Lower lobe of right lung (tissue), 2 donors: ENCODE results near the gene CTNND2. TPM values are rescaled to one million over a fixed set of nuclear protein-coding genes. Genes with fewer than 3 reads are reported as not detected.

Experiments used
- ATAC-seq, 2 donors: fragments of 200-7000 bp; cut with Tn5 transposase; one replicate each; pipeline ENCODE4 v1.9.1; 2020 to 2022; ENCODE audit warnings: mild to moderate bottlenecking in 2 of 2, moderate library complexity in 2 of 2
- DNase-seq: peaks from one replicate; pipeline ENCODE4 v3.0.0-alpha.2; 2020
- H3K27ac ChIP-seq: fragments of 200-600 bp; one replicate; pipeline ENCODE4 v1.8.0; 2022
- H3K27me3 ChIP-seq: fragments of 200-600 bp; one replicate; pipeline ENCODE4 v1.8.0; 2022; ENCODE audit warnings: low read depth
- H3K36me3 ChIP-seq: fragments of 200-600 bp; one replicate; pipeline ENCODE4 v1.8.0; 2022; ENCODE audit warnings: mild to moderate bottlenecking
- H3K4me1 ChIP-seq: fragments of 200-600 bp; one replicate; pipeline ENCODE4 v1.8.0; 2022
- H3K4me3 ChIP-seq: fragments of 200-600 bp; one replicate; pipeline ENCODE4 v1.8.0; 2022; ENCODE audit warnings: mild to moderate bottlenecking
- H3K9me3 ChIP-seq: fragments of 200-600 bp; one replicate; pipeline ENCODE4 v1.8.0; 2022
- intact Hi-C: fragments of 100-400 bp; cut with DNase I; formaldehyde crosslinking; loops from one replicate; pipeline ENCODE4 v1.11.0; 2022
- total RNA-seq: library from RNA; stranded (reverse); fragmentation: NEBNext Ultra II Directional; extraction: Animal tissue kit (Norgen Biotek cat#: 25700); gene quantifications from one replicate; pipeline ENCODE4 v1.2.1, GENCODE V29; 2021
- TF ChIP-seq, protein P1 (sequence below): fragments of 200-600 bp; IDR thresholded peaks from one replicate; pipeline ENCODE4 v1.8.0; 2022; ENCODE audit warnings: antibody characterized with exemption, mild to moderate bottlenecking
- donor health status: DM: no; HTN: yes; CAD: no; lungs with severe emphysema.

Gene CTNND2
- total RNA-seq, 1 donor from 2014 or later = 6.0 TPM

DNA sequence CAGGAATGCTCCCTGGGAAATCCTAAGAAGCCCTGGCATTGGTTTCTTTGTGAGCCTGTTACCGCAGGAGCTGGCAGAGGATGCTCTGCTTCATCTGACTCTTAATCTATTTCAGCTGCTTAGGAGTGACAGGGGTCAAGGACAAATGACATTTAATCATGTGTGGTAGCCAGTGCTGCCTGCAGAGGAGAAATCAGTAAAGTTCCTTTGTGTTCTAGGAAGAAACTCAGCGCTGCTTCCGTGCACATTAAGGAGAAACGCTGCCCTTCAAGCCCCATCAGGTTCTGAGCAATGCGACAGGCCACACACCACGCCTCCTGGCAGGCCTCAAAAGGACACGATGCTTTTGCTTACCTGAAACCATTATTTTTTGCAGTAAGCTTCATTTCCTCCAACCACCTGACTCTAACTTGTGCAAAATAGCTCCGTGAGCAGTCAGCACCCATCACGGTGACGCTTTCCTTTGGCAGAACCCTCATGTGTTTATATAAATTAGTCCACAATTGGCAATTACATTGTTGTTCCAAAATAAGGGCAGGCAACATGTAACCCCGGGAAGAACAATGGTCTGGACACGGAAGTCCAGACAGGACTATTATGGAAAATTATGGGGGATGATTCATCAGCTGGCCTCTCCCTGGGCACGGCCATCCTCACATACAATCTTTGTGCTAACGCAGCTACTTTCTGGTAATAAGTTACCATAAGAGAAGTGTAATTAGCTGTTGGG is 755.3 kb downstream of the CTNND2 start:
- H3K27me3 ChIP-seq = no peaks in the 10 kb centered on the region
- H3K9me3 ChIP-seq = no peaks in the 10 kb centered on the region
- DNase-seq = no peak
- H3K4me1 ChIP-seq = no peaks in the 10 kb centered on the region
- TF ChIP-seq, protein P1, sequence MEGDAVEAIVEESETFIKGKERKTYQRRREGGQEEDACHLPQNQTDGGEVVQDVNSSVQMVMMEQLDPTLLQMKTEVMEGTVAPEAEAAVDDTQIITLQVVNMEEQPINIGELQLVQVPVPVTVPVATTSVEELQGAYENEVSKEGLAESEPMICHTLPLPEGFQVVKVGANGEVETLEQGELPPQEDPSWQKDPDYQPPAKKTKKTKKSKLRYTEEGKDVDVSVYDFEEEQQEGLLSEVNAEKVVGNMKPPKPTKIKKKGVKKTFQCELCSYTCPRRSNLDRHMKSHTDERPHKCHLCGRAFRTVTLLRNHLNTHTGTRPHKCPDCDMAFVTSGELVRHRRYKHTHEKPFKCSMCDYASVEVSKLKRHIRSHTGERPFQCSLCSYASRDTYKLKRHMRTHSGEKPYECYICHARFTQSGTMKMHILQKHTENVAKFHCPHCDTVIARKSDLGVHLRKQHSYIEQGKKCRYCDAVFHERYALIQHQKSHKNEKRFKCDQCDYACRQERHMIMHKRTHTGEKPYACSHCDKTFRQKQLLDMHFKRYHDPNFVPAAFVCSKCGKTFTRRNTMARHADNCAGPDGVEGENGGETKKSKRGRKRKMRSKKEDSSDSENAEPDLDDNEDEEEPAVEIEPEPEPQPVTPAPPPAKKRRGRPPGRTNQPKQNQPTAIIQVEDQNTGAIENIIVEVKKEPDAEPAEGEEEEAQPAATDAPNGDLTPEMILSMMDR = no peak
- H3K36me3 ChIP-seq = no peaks in the 10 kb centered on the region
- ATAC-seq = no peak
- no peak overlapping the region for H3K27ac ChIP-seq
- H3K4me3 ChIP-seq = no peak overlapping the region
- intact Hi-C loops = no loop called here

DNA sequence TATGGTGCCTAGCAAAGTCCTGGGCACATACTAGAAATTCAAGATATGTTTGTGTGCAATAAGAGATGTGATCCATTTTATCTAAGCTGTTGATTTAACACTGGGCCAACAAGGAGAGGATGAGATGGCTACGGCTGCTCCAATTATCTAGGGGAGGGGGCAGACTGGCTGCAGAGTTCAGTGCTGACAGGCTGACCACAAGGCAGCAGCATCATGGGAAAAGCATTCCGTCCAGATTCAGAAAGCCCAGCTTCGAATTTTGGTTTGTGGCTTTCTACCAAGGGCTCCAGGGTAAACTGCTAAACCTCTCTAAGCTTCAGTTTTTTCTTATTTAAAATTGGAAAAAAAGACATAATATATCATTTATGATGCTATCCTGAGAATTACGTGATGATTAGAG is 758.1 kb downstream of the CTNND2 start:
- no peak overlapping the region for H3K4me3 ChIP-seq
- H3K36me3 ChIP-seq = no peaks in the 10 kb centered on the region
- TF ChIP-seq, protein P1 = no peak
- no peaks in the 10 kb centered on the region for H3K9me3 ChIP-seq
- no peak overlapping the region for H3K27ac ChIP-seq
- ATAC-seq (no peak), DNase-seq (no peak)
- H3K27me3 ChIP-seq = no peaks in the 10 kb centered on the region
- H3K4me1 ChIP-seq = no peaks in the 10 kb centered on the region
- intact Hi-C loops = no loop called here

GRCh38 chr5:11143456-11144267 is 760.6 kb downstream of the CTNND2 start:
- ATAC-seq = no peak
- TF ChIP-seq, protein P1 = no peak

DNA sequence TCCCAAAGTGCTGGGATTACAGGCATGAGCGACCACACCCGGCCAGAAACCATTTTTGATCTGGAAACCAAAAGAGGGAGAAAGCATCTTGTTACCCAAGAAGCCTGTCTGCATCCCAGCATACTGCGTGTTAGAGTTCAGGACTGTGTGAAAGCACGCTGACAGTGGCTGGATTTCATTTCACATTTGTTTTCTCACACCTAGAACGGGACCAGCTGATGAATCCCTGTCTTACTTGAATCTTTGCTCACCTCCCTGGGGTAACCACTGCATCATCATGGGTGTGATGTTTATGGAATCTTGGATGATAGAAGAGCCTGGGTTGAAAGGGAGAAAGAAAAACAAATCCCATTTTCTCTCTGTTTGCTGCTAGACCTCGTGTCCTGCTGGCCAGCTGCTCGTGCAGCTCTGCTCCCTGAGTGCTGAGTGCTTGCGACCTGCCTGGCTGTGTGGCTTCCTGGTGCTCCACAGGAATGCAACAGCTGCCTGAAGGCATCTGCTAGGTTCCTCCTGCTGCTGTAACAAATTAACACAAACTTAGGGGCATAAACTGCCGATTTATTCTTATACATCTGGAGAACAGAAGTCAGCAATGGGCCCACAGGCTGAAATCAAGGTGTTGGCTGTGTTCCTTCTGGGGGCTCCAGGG is 764.9 kb downstream of the CTNND2 start:
- TF ChIP-seq, protein P1 = no peak
- intact Hi-C loops = no loop called here
- ATAC-seq (no peak), DNase-seq (no peak)
- no peaks in the 10 kb centered on the region for H3K27me3 ChIP-seq
- H3K27ac ChIP-seq = no peak overlapping the region
- H3K36me3 ChIP-seq = no peaks in the 10 kb centered on the region
- no peak overlapping the region for H3K4me3 ChIP-seq
- H3K9me3 ChIP-seq = no peaks in the 10 kb centered on the region
- H3K4me1 ChIP-seq = no peaks in the 10 kb centered on the region

More at GRCh38 chr5:11143456-11144267, 760.6 kb downstream of the CTNND2 start:
- Histone ChIP-seq H3K36me3 (no peaks in the 10 kb centered on the region), H3K27me3 (no peaks in the 10 kb centered on the region), H3K4me3 (no peak overlapping the region), H3K4me1 (no peaks in the 10 kb centered on the region), H3K27ac (no peak overlapping the region), H3K9me3 (no peaks in the 10 kb centered on the region)
- DNase-seq = no peak
- intact Hi-C loops = no loop called here

DNA sequence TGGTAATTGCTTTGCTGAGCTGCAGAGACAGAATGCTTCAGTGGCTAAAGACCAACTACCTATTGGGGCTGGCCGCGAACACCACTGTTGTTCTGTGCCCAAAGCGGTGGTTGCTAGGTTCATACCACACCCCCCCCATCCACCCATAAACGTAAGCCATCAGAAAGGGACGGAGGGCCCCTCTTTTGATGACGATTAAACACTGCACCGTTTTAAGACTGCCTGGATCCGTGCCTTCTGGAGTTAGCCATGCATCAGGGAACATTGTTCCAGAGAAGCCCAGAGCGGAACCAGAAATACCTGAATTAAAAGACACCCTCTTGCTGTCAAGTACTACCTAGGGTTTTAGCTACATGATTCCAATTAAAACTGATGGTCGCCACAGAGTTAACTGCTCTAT is 774.1 kb downstream of the CTNND2 start:
- intact Hi-C loops = no loop called here
- Histone ChIP-seq H3K9me3 (no peaks in the 10 kb centered on the region), H3K4me3 (no peak overlapping the region), H3K27me3 (no peaks in the 10 kb centered on the region), H3K4me1 (no peaks in the 10 kb centered on the region), H3K36me3 (no peaks in the 10 kb centered on the region), H3K27ac (no peak overlapping the region)
- TF ChIP-seq, protein P1 = no peak
- DNase-seq (no peak), ATAC-seq (no peak)
